Activated CD8-positive, alpha-beta T cell treated with anti-CD3 and anti-CD28 coated beads for 36 hours (primary cell): Measurements from ENCODE around the gene SYNDIG1. TPM values are rescaled to one million over a fixed set of nuclear protein-coding genes. Genes with fewer than 3 reads are reported as not detected.

Experiments
- ATAC-seq: fragments of 200-7000 bp; cut with Tn5 transposase; one replicate; pipeline ENCODE4 v1.10.0; 2021; ENCODE audit warnings: mild to moderate bottlenecking, moderate library complexity
- CTCF ChIA-PET: fragments of 350-600 bp; sonication (Branson Sonifier 250); formaldehyde crosslinking; loops from one replicate; lab custom pipeline; 2021; ENCODE audit warnings: antibody characterized with exemption; lab: Charles Lee
- POLR2A ChIA-PET: fragments of 350-600 bp; sonication (Branson Sonifier 250); formaldehyde crosslinking; loops from one replicate; lab custom pipeline; 2021; ENCODE audit warnings: antibody characterized with exemption; lab: Charles Lee
- DNase-seq: peaks from one replicate; pipeline ENCODE4 v3.0.0-alpha.2; 2020
- H3K27ac Mint-ChIP-seq: one replicate; pipeline ENCODE4 v1.8.0; 2021; ENCODE audit warnings: mild to moderate bottlenecking, mixed read lengths
- H3K27me3 Mint-ChIP-seq: one replicate; pipeline ENCODE4 v1.8.0; 2021; ENCODE audit warnings: mixed read lengths
- H3K36me3 Mint-ChIP-seq: one replicate; pipeline ENCODE4 v1.8.0; 2021; ENCODE audit warnings: low read depth, mixed read lengths
- H3K4me1 Mint-ChIP-seq: one replicate; pipeline ENCODE4 v1.8.0; 2021; ENCODE audit warnings: low read depth, mixed read lengths
- H3K4me3 Mint-ChIP-seq: one replicate; pipeline ENCODE4 v1.8.0; 2021; ENCODE audit warnings: mild to moderate bottlenecking, moderate library complexity, mixed read lengths
- H3K9me3 Mint-ChIP-seq: one replicate; pipeline ENCODE4 v1.8.0; 2021; ENCODE audit warnings: mixed read lengths
- intact Hi-C: fragments of 100-400 bp; cut with micrococcal nuclease; formaldehyde crosslinking; loops from one replicate; pipeline ENCODE4 v1.10.0; 2022
- total RNA-seq, 2 experiments: library from RNA; stranded (reverse); gene quantifications; one replicate each; pipeline ENCODE4 v1.2.3, GENCODE V29; 2021
- TF ChIP-seq, protein P1 (sequence below): fragments of 200-600 bp; IDR thresholded peaks from one replicate; pipeline ENCODE4 v1.8.0; 2022; ENCODE audit warnings: antibody characterized with exemption, mild to moderate bottlenecking

Gene SYNDIG1
- total RNA-seq, 2 experiments from 2014 or later = not detected

DNA sequence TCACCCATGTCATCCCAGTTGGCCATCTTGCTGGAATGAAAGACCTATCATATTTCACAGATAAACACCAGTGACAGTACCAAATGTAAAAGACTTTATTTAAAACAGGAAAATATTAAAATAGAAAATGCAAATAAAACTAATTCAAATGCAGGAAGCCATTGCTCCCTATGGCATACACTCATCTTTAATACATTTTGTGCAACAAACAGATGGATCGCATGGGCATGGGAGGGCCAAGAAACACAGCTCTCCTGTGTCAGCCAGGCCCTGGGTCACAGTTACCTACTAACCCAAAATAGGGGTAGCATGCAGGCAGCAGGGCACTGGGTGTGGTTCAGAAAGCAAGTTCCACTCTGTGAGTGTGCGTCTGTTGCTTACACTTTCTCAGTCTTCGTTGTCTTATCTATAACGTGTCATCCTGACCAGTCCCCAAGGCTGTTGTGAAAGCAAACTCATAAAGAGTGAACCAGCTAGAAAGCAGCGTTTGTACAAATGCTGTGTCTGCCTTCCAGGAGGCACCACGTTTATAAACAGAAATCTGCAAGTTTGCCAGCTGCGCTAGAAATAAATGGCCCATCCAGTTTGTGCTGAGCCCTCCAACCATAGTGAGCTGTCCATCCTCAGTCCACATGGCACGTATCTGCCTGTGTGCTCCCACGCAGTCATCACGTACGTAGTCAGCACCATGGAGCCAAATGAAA lies 180.5 kb downstream of the SYNDIG1 start:
- no peak for ATAC-seq
- DNase-seq = no peak
- Mint-ChIP-seq H3K27me3 (no peaks in the 10 kb centered on the region), H3K36me3 (no peaks in the 10 kb centered on the region), H3K27ac (no peak overlapping the region), H3K9me3 (no peaks in the 10 kb centered on the region), H3K4me1 (peaks cover 3% of the 10 kb centered on the region), H3K4me3 (no peak overlapping the region)
- CTCF ChIA-PET = interaction anchor here (1.0 kb wide), 1 partner anchor 268 kb away, joined by 3 read pairs; no protein-coding TSS in a partner anchor
- TF ChIP-seq, protein P1, sequence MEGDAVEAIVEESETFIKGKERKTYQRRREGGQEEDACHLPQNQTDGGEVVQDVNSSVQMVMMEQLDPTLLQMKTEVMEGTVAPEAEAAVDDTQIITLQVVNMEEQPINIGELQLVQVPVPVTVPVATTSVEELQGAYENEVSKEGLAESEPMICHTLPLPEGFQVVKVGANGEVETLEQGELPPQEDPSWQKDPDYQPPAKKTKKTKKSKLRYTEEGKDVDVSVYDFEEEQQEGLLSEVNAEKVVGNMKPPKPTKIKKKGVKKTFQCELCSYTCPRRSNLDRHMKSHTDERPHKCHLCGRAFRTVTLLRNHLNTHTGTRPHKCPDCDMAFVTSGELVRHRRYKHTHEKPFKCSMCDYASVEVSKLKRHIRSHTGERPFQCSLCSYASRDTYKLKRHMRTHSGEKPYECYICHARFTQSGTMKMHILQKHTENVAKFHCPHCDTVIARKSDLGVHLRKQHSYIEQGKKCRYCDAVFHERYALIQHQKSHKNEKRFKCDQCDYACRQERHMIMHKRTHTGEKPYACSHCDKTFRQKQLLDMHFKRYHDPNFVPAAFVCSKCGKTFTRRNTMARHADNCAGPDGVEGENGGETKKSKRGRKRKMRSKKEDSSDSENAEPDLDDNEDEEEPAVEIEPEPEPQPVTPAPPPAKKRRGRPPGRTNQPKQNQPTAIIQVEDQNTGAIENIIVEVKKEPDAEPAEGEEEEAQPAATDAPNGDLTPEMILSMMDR = no peak
- POLR2A ChIA-PET = no interaction called here
- intact Hi-C loops = no loop called here

DNA sequence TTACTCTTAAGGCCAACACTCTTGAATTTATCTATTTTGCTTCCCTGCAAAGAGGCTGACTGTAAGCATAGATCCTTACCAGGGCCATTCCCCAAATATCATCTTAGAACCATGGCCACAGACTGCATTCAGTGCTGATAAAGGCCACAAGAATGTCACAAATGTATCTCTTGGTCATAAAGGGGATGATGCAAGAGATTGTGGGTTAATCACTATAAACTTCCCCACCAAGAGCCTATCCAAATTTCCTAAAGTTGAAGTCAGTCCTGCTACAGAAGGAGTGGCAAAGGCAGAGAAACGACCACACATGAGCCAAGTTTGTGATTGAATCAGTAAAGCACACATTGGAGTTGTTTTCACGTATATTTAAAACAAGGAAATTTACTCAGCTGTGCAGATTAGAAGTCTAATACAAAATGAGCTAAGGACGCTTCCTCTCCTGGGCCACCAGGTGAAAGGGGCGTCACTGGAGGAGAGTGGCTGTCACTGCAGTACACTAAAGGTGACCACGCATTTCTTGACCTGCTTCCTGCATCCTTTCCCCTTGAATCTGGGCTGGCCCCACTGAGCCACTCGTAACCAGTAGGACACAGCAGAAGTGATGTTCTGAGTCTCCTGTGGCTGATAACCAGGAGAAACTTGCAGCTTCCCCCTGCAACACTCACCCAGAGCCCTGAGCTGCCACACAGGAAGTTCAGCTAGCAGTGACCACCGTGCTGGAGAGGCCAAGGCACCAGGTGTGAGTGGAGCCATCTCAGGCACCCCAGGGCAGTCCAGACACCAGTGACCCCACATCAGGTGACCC lies 181.9 kb downstream of the SYNDIG1 start:
- intact Hi-C loops = no loop called here
- TF ChIP-seq, protein P1 = no peak
- Mint-ChIP-seq H3K36me3 (no peaks in the 10 kb centered on the region), H3K27me3 (no peaks in the 10 kb centered on the region), H3K4me3 (no peak overlapping the region), H3K9me3 (no peaks in the 10 kb centered on the region), H3K4me1 (peaks cover 1% of the 10 kb centered on the region), H3K27ac (no peak overlapping the region)
- ChIA-PET POLR2A (no interaction called here), CTCF (interaction anchor here (1.0 kb wide), 1 partner anchor 267 kb away, joined by 3 read pairs; no protein-coding TSS in a partner anchor)
- no peak for DNase-seq
- ATAC-seq = no peak

DNA sequence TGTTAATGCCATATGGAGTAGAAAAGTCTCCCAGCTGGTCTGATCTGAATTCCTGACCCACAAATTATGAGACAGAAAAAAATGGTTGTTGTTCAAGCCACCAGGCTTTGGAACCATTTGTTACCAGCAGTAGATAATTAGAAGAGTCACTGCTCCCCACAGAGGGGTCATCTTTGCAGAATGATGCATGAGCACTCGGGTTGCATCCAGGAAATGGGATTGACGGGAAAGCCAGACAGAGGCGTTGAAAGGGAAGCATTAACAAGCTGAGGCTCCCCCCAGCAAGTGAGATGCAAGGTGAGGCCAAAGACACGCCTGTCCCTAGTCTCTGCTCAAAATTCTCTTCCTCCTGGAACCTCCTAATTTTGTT lies 182.5 kb downstream of the SYNDIG1 start:
- TF ChIP-seq, protein P1 = no peak
- POLR2A ChIA-PET = no interaction called here
- CTCF ChIA-PET = no interaction called here
- intact Hi-C loops = no loop called here
- Mint-ChIP-seq H3K9me3 (no peaks in the 10 kb centered on the region), H3K4me1 (no peaks in the 10 kb centered on the region), H3K27me3 (no peaks in the 10 kb centered on the region), H3K27ac (no peak overlapping the region), H3K36me3 (no peaks in the 10 kb centered on the region), H3K4me3 (no peak overlapping the region)
- DNase-seq (no peak), ATAC-seq (no peak)

DNA sequence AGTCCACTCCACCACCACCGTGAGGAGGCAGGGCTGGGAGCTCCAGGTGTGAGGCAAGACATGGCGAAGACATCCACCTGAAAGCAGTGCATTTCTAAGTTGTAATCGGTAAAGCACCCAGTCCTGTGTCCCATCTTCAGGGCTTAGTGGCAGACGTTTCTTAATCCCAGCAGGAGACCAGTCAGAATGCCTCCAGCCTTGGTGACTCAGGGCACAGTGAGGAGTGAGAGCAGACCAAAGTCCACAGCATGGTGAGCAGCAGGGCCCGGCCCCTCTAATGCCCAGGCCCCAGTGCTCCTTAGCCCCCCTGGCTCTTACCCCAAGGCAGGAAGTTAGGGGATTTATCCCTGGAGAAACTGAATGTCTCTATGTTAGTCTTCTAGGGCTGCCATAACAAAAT lies 183.9 kb downstream of the SYNDIG1 start:
- Mint-ChIP-seq H3K4me1 (no peaks in the 10 kb centered on the region), H3K4me3 (no peak overlapping the region), H3K27ac (no peak overlapping the region), H3K9me3 (no peaks in the 10 kb centered on the region), H3K36me3 (no peaks in the 10 kb centered on the region), H3K27me3 (no peaks in the 10 kb centered on the region)
- intact Hi-C loops = no loop called here
- CTCF ChIA-PET = no interaction called here
- TF ChIP-seq, protein P1 = no peak
- DNase-seq = no peak
- POLR2A ChIA-PET = no interaction called here
- no peak for ATAC-seq

DNA sequence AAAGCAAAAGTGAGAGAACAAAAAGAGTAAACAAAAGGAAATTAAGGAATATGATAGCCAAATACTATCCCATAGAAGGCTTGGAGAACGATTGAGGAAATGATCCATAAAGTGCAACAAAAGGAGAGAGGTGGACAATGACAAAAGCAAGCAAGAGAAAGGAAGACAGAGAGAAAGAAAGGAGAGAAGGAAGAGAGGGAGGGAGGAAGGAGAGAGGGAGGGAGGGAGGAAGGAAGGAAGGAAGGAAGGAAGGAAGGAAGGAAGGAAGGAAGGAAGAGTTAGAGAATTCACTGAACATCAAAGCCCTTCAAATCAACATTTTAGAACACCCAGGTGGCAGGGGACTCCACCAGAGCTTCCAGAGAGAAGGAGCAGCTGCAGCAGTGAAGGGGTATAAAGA lies 185.0 kb downstream of the SYNDIG1 start:
- TF ChIP-seq, protein P1 = no peak
- H3K36me3 Mint-ChIP-seq = no peaks in the 10 kb centered on the region
- H3K27ac Mint-ChIP-seq = no peak overlapping the region
- intact Hi-C loops = no loop called here
- ATAC-seq (no peak), DNase-seq (no peak)
- no peak overlapping the region for H3K4me3 Mint-ChIP-seq
- ChIA-PET CTCF (no interaction called here), POLR2A (no interaction called here)
- H3K4me1 Mint-ChIP-seq = no peaks in the 10 kb centered on the region
- no peaks in the 10 kb centered on the region for H3K9me3 Mint-ChIP-seq
- no peaks in the 10 kb centered on the region for H3K27me3 Mint-ChIP-seq
